ENCODE results near the gene CFAP299. TPM values are rescaled to one million over a fixed set of nuclear protein-coding genes. Genes with fewer than 3 reads are reported as not detected.

Gene CFAP299
- polyA plus RNA-seq, 2 of the 4 experiments (the other 2 are of a cell fraction): not detected

GRCh38 chr4:80463509-80463908 is 128.0 kb downstream of the CFAP299 start:
- TF ChIP-seq TFCP2L1 (CRISPR knock-in tag; IDR thresholded peaks at IDR 0.05) (no peak), ZFP36 (IDR thresholded peaks at IDR 0.05; ENCODE audit: borderline replicate concordance, partially characterized antibody) (no peak), CEBPB (IDR thresholded peaks at IDR 0.05) (no peak), EHF (CRISPR knock-in tag; IDR thresholded peaks at IDR 0.05) (no peak), CBX2 (IDR thresholded peaks at IDR 0.05; ENCODE audit: borderline replicate concordance, low read depth) (no peak), MAFK (IDR thresholded peaks at IDR 0.05; ENCODE audit: partially characterized antibody) (no peak), ZC3H11A (IDR thresholded peaks at IDR 0.05) (no peak), HOXB13 (CRISPR knock-in tag; IDR thresholded peaks at IDR 0.05; ENCODE audit: low read depth) (no peak), NPAS2 (CRISPR knock-in tag; IDR thresholded peaks at IDR 0.05; ENCODE audit: borderline replicate concordance) (no peak), RFX5 (IDR thresholded peaks at IDR 0.05) (no peak), RCOR1 (IDR thresholded peaks at IDR 0.05; ENCODE audit: low read depth, low read length) (no peak), JUNB (IDR thresholded peaks at IDR 0.05) (no peak), BCL3 (IDR thresholded peaks at IDR 0.05) (no peak)

GRCh38 chr4:80465238-80465637 is 129.7 kb downstream of the CFAP299 start:
- no peak for DNase-seq (ENCODE audit: low read depth in 1 of 2, low spot score in 1 of 2)
- TF ChIP-seq E2F6 (IDR thresholded peaks at IDR 0.05; ENCODE audit: borderline replicate concordance, low read depth) (no peak), EHF (CRISPR knock-in tag; IDR thresholded peaks at IDR 0.05) (no peak), ZSCAN20 (CRISPR knock-in tag; IDR thresholded peaks at IDR 0.05) (no peak), ZC3H11A (IDR thresholded peaks at IDR 0.05) (no peak), CHD2 (IDR thresholded peaks at IDR 0.05; ENCODE audit: low read length, partially characterized antibody) (no peak), SREBF2 (IDR thresholded peaks at IDR 0.05) (no peak), HOXA7 (CRISPR knock-in tag; IDR thresholded peaks at IDR 0.05) (no peak), FOSB (CRISPR knock-in tag; IDR thresholded peaks at IDR 0.05) (no peak), HMGXB4 (CRISPR knock-in tag; IDR thresholded peaks at IDR 0.05; ENCODE audit: borderline replicate concordance) (no peak), HOXB13 (CRISPR knock-in tag; IDR thresholded peaks at IDR 0.05; ENCODE audit: low read depth) (no peak), MYC (IDR thresholded peaks at IDR 0.05; ENCODE audit: borderline replicate concordance, low read length) (no peak), EP300 (IDR thresholded peaks at IDR 0.05) (no peak), RFX5 (IDR thresholded peaks at IDR 0.05) (no peak), HES2 (IDR thresholded peaks at IDR 0.05) (no peak)
- WGBS (ENCODE audit: missing lambda C conversion rate): 75% methylated on average over 1 of the region's 1 CpG
- Histone ChIP-seq H3K4me3 (no peak overlapping the region), H3K9me3 (no peaks in the 10 kb centered on the region), H3K27ac (no peak overlapping the region), H3K4me1 (no peaks in the 10 kb centered on the region), H3K4me2 (no peak overlapping the region)
- ATAC-seq: no peak
- POLR2A ChIA-PET: no interaction called here
- no peak for FAIRE-seq
- CTCF ChIA-PET: no interaction called here

More at GRCh38 chr4:80463509-80463908, 128.0 kb downstream of the CFAP299 start:
- no peak for ATAC-seq
- DNase-seq (ENCODE audit: low read depth in 1 of 2, low spot score in 1 of 2): no peak
- no peak overlapping the region for H3K4me3 ChIP-seq
- CTCF ChIA-PET: no interaction called here
- H3K27ac ChIP-seq: no peak overlapping the region
- no peaks in the 10 kb centered on the region for H3K9me3 ChIP-seq
- H3K4me2 ChIP-seq: no peak overlapping the region
- no peak for FAIRE-seq
- no peaks in the 10 kb centered on the region for H3K4me1 ChIP-seq
- POLR2A ChIA-PET: no interaction called here
- 14% methylated on average over 4 of the region's 4 CpGs for WGBS (ENCODE audit: missing lambda C conversion rate)

Data from A549 (cell line).